Mammary epithelial cell (primary cell): Measurements from ENCODE around the gene PATJ.

Experiments
- EZH2 ChIP-seq: IDR thresholded peaks from 2 replicates; pipeline ENCODE4 v1.6.1; 2012; ENCODE audit warnings: low read length, inconsistent platforms, borderline replicate concordance
- TF ChIP-seq, protein P1 (sequence below), 2 donors: IDR thresholded peaks in 1 of 2; conservative IDR thresholded peaks in 1 of 2; 2 replicates each; pipeline ENCODE4 v1.5.1; 2011 to 2012; ENCODE audit warnings: inconsistent platforms in 2 of 2, low read length in 2 of 2, mild to moderate bottlenecking in 2 of 2, control low read depth in 1 of 2, low read depth in 1 of 2; ENCODE audit not compliant: insufficient read depth in 1 of 2; ENCODE audit errors: extremely low read depth in 1 of 2

DNA sequence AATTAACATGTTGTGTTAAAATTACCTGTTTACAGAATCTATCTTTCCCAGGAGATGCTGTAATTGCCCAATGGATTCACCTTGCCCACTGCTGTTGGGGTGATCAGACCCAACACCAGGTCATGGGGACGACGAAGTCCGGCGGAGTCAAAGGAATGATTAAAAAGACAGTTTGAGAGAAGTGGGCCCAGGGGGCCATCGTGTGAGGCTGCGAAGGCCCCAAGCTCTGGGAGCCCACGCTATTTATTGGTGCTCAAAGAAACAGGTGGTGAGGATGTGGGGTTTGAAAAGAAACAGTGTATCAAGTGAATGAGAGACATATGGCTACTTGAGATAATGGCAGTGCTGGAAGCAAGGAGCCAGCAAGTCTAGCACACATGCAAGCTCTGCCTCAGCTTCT, 436.1 kb downstream of the PATJ start:
- no peak for TF ChIP-seq EZH2
- TF ChIP-seq, protein P1, sequence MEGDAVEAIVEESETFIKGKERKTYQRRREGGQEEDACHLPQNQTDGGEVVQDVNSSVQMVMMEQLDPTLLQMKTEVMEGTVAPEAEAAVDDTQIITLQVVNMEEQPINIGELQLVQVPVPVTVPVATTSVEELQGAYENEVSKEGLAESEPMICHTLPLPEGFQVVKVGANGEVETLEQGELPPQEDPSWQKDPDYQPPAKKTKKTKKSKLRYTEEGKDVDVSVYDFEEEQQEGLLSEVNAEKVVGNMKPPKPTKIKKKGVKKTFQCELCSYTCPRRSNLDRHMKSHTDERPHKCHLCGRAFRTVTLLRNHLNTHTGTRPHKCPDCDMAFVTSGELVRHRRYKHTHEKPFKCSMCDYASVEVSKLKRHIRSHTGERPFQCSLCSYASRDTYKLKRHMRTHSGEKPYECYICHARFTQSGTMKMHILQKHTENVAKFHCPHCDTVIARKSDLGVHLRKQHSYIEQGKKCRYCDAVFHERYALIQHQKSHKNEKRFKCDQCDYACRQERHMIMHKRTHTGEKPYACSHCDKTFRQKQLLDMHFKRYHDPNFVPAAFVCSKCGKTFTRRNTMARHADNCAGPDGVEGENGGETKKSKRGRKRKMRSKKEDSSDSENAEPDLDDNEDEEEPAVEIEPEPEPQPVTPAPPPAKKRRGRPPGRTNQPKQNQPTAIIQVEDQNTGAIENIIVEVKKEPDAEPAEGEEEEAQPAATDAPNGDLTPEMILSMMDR (conservative IDR thresholded peaks at IDR 0.05 in 1 of 2, IDR thresholded peaks at IDR 0.05 in 1 of 2; ENCODE audit: extremely low read depth in 1 of 2, insufficient read depth in 1 of 2, low read depth in 1 of 2, low read length in 2 of 2): no peak
